Panc1 (cell line): ENCODE results near the gene MAML1. TPM values are rescaled to one million over a fixed set of nuclear protein-coding genes. Genes with fewer than 3 reads are reported as not detected.

ENCODE experiments used
- ATAC-seq: fragments of 200-7000 bp; cut with Tn5 transposase; 2 replicates; pipeline ENCODE4 v1.9.1; 2020; ENCODE audit warnings: mild to moderate bottlenecking, moderate library complexity
- BruUV-seq: library from RNA; stranded (reverse); fragments of 400-500 nt; replicated peaks from 2 replicates; lab custom pipeline; 2021; lab: Mats Ljungman, UMichigan
- CTCF ChIA-PET: fragments of 300-600 bp; sonication (Branson Sonifier 250); formaldehyde crosslinking; loops from one replicate; lab custom pipeline; 2022; ENCODE audit warnings: antibody characterized with exemption; lab: Charles Lee
- POLR2A ChIA-PET: fragments of 300-600 bp; sonication (Branson Sonifier 250); formaldehyde crosslinking; loops from one replicate; lab custom pipeline; 2022; ENCODE audit warnings: antibody characterized with exemption; lab: Charles Lee
- DNase-seq: peaks from one replicate; pipeline ENCODE4 v3.0.0-alpha.2; 2010; ENCODE audit warnings: low read depth, low spot score
- H3K27ac ChIP-seq: 2 replicates; pipeline ENCODE4 v1.5.1; 2011; ENCODE audit warnings: mild to moderate bottlenecking, low read length, inconsistent platforms
- H3K27me3 ChIP-seq: fragments of 200-500 bp; sonication (Bioruptor generic); 2 replicates; pipeline ENCODE4 v1.6.0; 2014; ENCODE audit warnings: low read length, inconsistent platforms; ENCODE audit not compliant: control insufficient read depth, insufficient read depth
- H3K36me3 ChIP-seq: fragments of 200-500 bp; sonication (Bioruptor generic); 2 replicates; pipeline ENCODE4 v1.5.1; 2014; ENCODE audit warnings: inconsistent platforms, mild to moderate bottlenecking, low read length, moderate library complexity; ENCODE audit not compliant: control insufficient read depth, insufficient read depth
- H3K4me1 ChIP-seq: 2 replicates; pipeline ENCODE4 v1.5.1; 2011; ENCODE audit warnings: inconsistent platforms, mild to moderate bottlenecking, low read length, moderate library complexity; ENCODE audit not compliant: control insufficient read depth, insufficient read depth
- H3K4me3 ChIP-seq, 2 experiments: 2 replicates each; pipeline ENCODE4 v1.5.1; 2011 to 2012; ENCODE audit warnings: low read depth in 2 of 2, low read length in 2 of 2, mild to moderate bottlenecking in 2 of 2, inconsistent platforms in 1 of 2, moderate library complexity in 1 of 2
- H3K9me3 ChIP-seq: fragments of 200-500 bp; sonication (Bioruptor generic); 2 replicates; pipeline ENCODE4 v1.5.1; 2014; ENCODE audit warnings: low read depth, mild to moderate bottlenecking, inconsistent platforms, low read length, moderate library complexity; ENCODE audit not compliant: control insufficient read depth, insufficient read depth
- CTCF ChIP-seq: fragments of 450-650 bp; IDR thresholded peaks from 2 replicates; pipeline ENCODE4 v1.5.1; 2017; ENCODE audit warnings: mild to moderate bottlenecking
- POLR2AphosphoS5 ChIP-seq: IDR thresholded peaks from 2 replicates; pipeline ENCODE4 v1.6.1; 2012; ENCODE audit warnings: mild to moderate bottlenecking, low read depth, low read length, moderate library complexity
- REST ChIP-seq, 2 experiments: IDR thresholded peaks; 2 replicates each; pipeline ENCODE4 v1.6.1; 2011 to 2012; ENCODE audit warnings: low read depth in 2 of 2, control low read depth in 1 of 2, low read length in 1 of 2, mild to moderate bottlenecking in 1 of 2, moderate library complexity in 1 of 2; ENCODE audit not compliant: insufficient read depth in 1 of 2
- SIN3A ChIP-seq: IDR thresholded peaks from 2 replicates; pipeline ENCODE4 v1.6.1; 2012; ENCODE audit warnings: low read depth, mild to moderate bottlenecking, low read length, moderate library complexity, borderline replicate concordance; ENCODE audit not compliant: insufficient read depth
- TCF7L2 ChIP-seq: IDR thresholded peaks from 2 replicates; pipeline ENCODE4 v1.6.1; 2011; ENCODE audit warnings: mild to moderate bottlenecking, low read depth, low read length, inconsistent platforms
- in situ Hi-C: cut with HindIII; loops from 2 replicates; pipeline ENCODE4 v1.10.0; 2016; ENCODE audit warnings: low sequenced_read_pairs, low pct_unique_long_range_greater_than_20kb
- intact Hi-C: fragments of 100-400 bp; cut with micrococcal nuclease; formaldehyde crosslinking; loops from one replicate; pipeline ENCODE4 v1.10.0; 2022; ENCODE audit not compliant: unreplicated experiment
- total RNA-seq: library from RNA; stranded (reverse); gene quantifications from one replicate; pipeline ENCODE4 v1.2.1, GENCODE V29; 2021; ENCODE audit not compliant: unreplicated experiment

MAML1 gene
- total RNA-seq, 1 experiment from 2014 or later, result 31.3 TPM

GRCh38 chr5:179817470-179817840, 84.8 kb downstream of the MAML1 start:
- BruUV-seq, result no TSS peak
- H3K27ac ChIP-seq, result peak overlapping the region; percentile 99
- TF ChIP-seq TCF7L2 (no peak), SIN3A (no peak), POLR2AphosphoS5 (no peak), CTCF (no peak), REST (IDR thresholded peaks at IDR 0.05; ENCODE audit: insufficient read depth in 1 of 2, low read depth in 2 of 2, low read length in 1 of 2) (no peak)
- intact Hi-C loops (no loop called here), in situ Hi-C loops (no loop called here)
- POLR2A ChIA-PET, result interaction anchor here (0.7 kb wide), 3 partner anchors 25 to 179 kb away, joined by 3 to 11 read pairs (median 9); no protein-coding TSS in a partner anchor
- H3K9me3 ChIP-seq, result no peaks in the 10 kb centered on the region
- CTCF ChIA-PET, result no interaction called here
- no peaks in the 10 kb centered on the region for H3K27me3 ChIP-seq
- peaks cover 33% of the 10 kb centered on the region for H3K4me1 ChIP-seq
- no peak overlapping the region for H3K4me3 ChIP-seq
- ATAC-seq, result no peak
- no peak for DNase-seq
- no peaks in the 10 kb centered on the region; the same call in 1 of the 2 replicates for H3K36me3 ChIP-seq

GRCh38 chr5:179817890-179818745, 85.5 kb downstream of the MAML1 start:
- peaks cover 35% of the 10 kb centered on the region for H3K4me1 ChIP-seq
- ChIA-PET CTCF (no interaction called here), POLR2A (interaction anchor here (0.5 to 0.7 kb wide), 3 partner anchors 9 to 180 kb away, joined by 7 to 11 read pairs (median 9); no protein-coding TSS in a partner anchor)
- in situ Hi-C loops, result no loop called here
- TSS peak; percentile 81 for BruUV-seq
- DNase-seq (no peak), ATAC-seq (no peak)
- H3K36me3 ChIP-seq, result no peaks in the 10 kb centered on the region; the same call in 1 of the 2 replicates
- H3K9me3 ChIP-seq, result no peaks in the 10 kb centered on the region
- TF ChIP-seq TCF7L2, result no peak
- H3K27ac ChIP-seq, result peak overlapping the region; percentile 99
- intact Hi-C loops, result no loop called here
- no peaks in the 10 kb centered on the region for H3K27me3 ChIP-seq
- peak overlapping the region; percentile 11 to 33; a peak in 2 of 4 replicates for H3K4me3 ChIP-seq
